HepG2 (cell line): ENCODE measurements around the gene RNASE4. TPM values are rescaled to one million over a fixed set of nuclear protein-coding genes. Genes with fewer than 3 reads are reported as not detected.

Experiments used
- BRCA1 ChIP-seq: sonication (generic); formaldehyde crosslinking; IDR thresholded peaks from 2 replicates; pipeline ENCODE4 v1.4.0; 2020; ENCODE audit warnings: missing genetic modification reagents
- DMTF1 ChIP-seq: sonication (generic); formaldehyde crosslinking; IDR thresholded peaks from 2 replicates; pipeline ENCODE4 v1.4.0; 2020; ENCODE audit warnings: mild to moderate bottlenecking, missing genetic modification reagents
- ELF4 ChIP-seq: sonication (generic); formaldehyde crosslinking; IDR thresholded peaks from 2 replicates; pipeline ENCODE4 v1.5.0; 2020; ENCODE audit warnings: missing genetic modification reagents, mild to moderate bottlenecking, moderate library complexity, borderline replicate concordance
- FOXJ3 ChIP-seq: sonication (generic); formaldehyde crosslinking; IDR thresholded peaks from 2 replicates; pipeline ENCODE4 v1.4.0; 2020; ENCODE audit warnings: missing genetic modification reagents, mild to moderate bottlenecking, borderline replicate concordance
- FOXK2 ChIP-seq: fragments of 450-650 bp; IDR thresholded peaks from 2 replicates; pipeline ENCODE4 v1.6.1; 2016
- HDAC2 ChIP-seq: sonication (generic); formaldehyde crosslinking; IDR thresholded peaks from 2 replicates; pipeline ENCODE4 v1.4.0; 2020; ENCODE audit warnings: missing genetic modification reagents
- HNRNPK ChIP-seq: fragments of 200-400 bp; formaldehyde crosslinking; IDR thresholded peaks from 2 replicates; pipeline ENCODE4 v1.6.1; 2018; ENCODE audit warnings: low read length, low read depth, moderate library complexity, mild to moderate bottlenecking; ENCODE audit not compliant: poor library complexity, severe bottlenecking
- IKZF1 ChIP-seq: fragments of 450-650 bp; IDR thresholded peaks from 2 replicates; pipeline ENCODE4 v1.7.1; 2016
- KIAA2018 ChIP-seq: sonication (generic); formaldehyde crosslinking; IDR thresholded peaks from 2 replicates; pipeline ENCODE4 v1.5.0; 2020; ENCODE audit warnings: mild to moderate bottlenecking, missing genetic modification reagents, borderline replicate concordance
- KLF6 ChIP-seq: IDR thresholded peaks from 2 replicates; pipeline ENCODE4 v1.8.0; 2016; ENCODE audit warnings: missing biosample characterization, missing genetic modification reagents
- MEIS2 ChIP-seq: sonication (generic); formaldehyde crosslinking; IDR thresholded peaks from 2 replicates; pipeline ENCODE4 v1.9.0; 2021; ENCODE audit warnings: mild to moderate bottlenecking, missing genetic modification reagents
- MYNN ChIP-seq: sonication (generic); formaldehyde crosslinking; IDR thresholded peaks from 2 replicates; pipeline ENCODE4 v1.4.0; 2020; ENCODE audit warnings: mild to moderate bottlenecking, low read depth, missing genetic modification reagents
- SIX4 ChIP-seq: sonication (generic); formaldehyde crosslinking; IDR thresholded peaks from 2 replicates; pipeline ENCODE4 v1.4.0; 2020; ENCODE audit warnings: missing genetic modification reagents
- TSC22D2 ChIP-seq: sonication (generic); formaldehyde crosslinking; IDR thresholded peaks from 2 replicates; pipeline ENCODE4 v1.5.1; 2020; ENCODE audit warnings: missing genetic modification reagents, mild to moderate bottlenecking, borderline replicate concordance
- YEATS4 ChIP-seq: sonication (generic); formaldehyde crosslinking; IDR thresholded peaks from 2 replicates; pipeline ENCODE4 v1.4.0; 2020; ENCODE audit warnings: missing genetic modification reagents, borderline replicate concordance
- ZC3H4 ChIP-seq: sonication (generic); formaldehyde crosslinking; IDR thresholded peaks from 2 replicates; pipeline ENCODE4 v1.4.0; 2020; ENCODE audit warnings: missing genetic modification reagents, borderline replicate concordance
- ZNF501 ChIP-seq: sonication (generic); formaldehyde crosslinking; IDR thresholded peaks from 2 replicates; pipeline ENCODE4 v1.5.1; 2020; ENCODE audit warnings: mild to moderate bottlenecking, moderate library complexity, missing genetic modification reagents
- ZNF704 ChIP-seq: sonication (generic); formaldehyde crosslinking; IDR thresholded peaks from 2 replicates; pipeline ENCODE4 v1.8.1; 2023; ENCODE audit warnings: mild to moderate bottlenecking, inconsistent platforms, moderate library complexity, missing genetic modification reagents, borderline replicate concordance
- polyA plus RNA-seq, 8 experiments: library from polyadenylated mRNA; depleted of rRNA in 3 of 8; stranded (reverse) in 7 of 8; unstranded in 1 of 8; fragments of >200 nt; fragmentation: Illumina TruSeq in 4 of 8; extraction: Trizol in 4 of 8; gene quantifications; 2 replicates each; pipeline versions ENCODE4 v1.2.1 to v1.2.3, GENCODE V29; 2011 to 2016; ENCODE audit warnings: low read depth in 4 of 8, missing spikeins in 1 of 8, mixed read lengths in 1 of 8; ENCODE audit not compliant: insufficient read depth in 1 of 8
- total RNA-seq, 5 experiments: library from RNA; depleted of rRNA; stranded (reverse); fragments of >200 nt; fragmentation: Illumina TruSeq; extraction: Trizol; gene quantifications; 2 replicates each; pipeline ENCODE4 v1.2.3, GENCODE V29; 2016; ENCODE audit warnings: low read depth in 1 of 5

RNASE4 gene
- total and polyA plus RNA-seq, 2 of the 13 experiments (the other 11 are each of a cell fraction or from before 2014, with no cell fraction given) = 109 to 983 TPM

- no peak for TF ChIP-seq DMTF1 (CRISPR knock-in tag)
- no peak for TF ChIP-seq ZNF501
- TF ChIP-seq FOXK2 = 0 out of 2 replicates have a peak, but pooled peaks have one; percentile 7
- TF ChIP-seq BRCA1 (CRISPR knock-in tag) = peak; percentile 90; the same call in 1 of the 2 replicates
- TF ChIP-seq HDAC2 (CRISPR knock-in tag) = peak; percentile 93
- TF ChIP-seq YEATS4 = peak; percentile 89; the same call in 1 of the 2 replicates
- TF ChIP-seq ZNF704 (CRISPR knock-in tag) = no peak
- TF ChIP-seq FOXJ3 (CRISPR knock-in tag) = peak; percentile 97; the same call in 1 of the 2 replicates
- TF ChIP-seq IKZF1 = no peak
- peak; percentile 65; the same call in 1 of the 2 replicates for TF ChIP-seq ELF4 (CRISPR knock-in tag)
- TF ChIP-seq MEIS2 (CRISPR knock-in tag) = peak; percentile 93
- TF ChIP-seq MYNN (CRISPR knock-in tag) = no peak
- TF ChIP-seq KLF6 (CRISPR knock-in tag) = 0 out of 2 replicates have a peak, but pooled peaks have one; percentile 19
- TF ChIP-seq KIAA2018 (CRISPR knock-in tag) = no peak
- TF ChIP-seq HNRNPK = peak; percentile 9
- peak; percentile 92 for TF ChIP-seq ZC3H4 (CRISPR knock-in tag)
- TF ChIP-seq SIX4 (CRISPR knock-in tag) = peak; percentile 39
- 0 out of 2 replicates have a peak, but pooled peaks have one; percentile 67 for TF ChIP-seq TSC22D2 (CRISPR knock-in tag)
These were observed 2.2 kb downstream of the RNASE4 start (continued) for GRCh38 chr14:20686386-20687143.
